HG03439 (cell line): ENCODE data around the gene CORO2B.

Source experiments
- ATAC-seq: cut with Tn5 transposase; IDR thresholded peaks from one replicate; pipeline ENCODE4 v1.9.1; 2021; ENCODE audit warnings: mild to moderate bottlenecking, moderate library complexity; ENCODE audit not compliant: unreplicated experiment

Gene CORO2B

DNA sequence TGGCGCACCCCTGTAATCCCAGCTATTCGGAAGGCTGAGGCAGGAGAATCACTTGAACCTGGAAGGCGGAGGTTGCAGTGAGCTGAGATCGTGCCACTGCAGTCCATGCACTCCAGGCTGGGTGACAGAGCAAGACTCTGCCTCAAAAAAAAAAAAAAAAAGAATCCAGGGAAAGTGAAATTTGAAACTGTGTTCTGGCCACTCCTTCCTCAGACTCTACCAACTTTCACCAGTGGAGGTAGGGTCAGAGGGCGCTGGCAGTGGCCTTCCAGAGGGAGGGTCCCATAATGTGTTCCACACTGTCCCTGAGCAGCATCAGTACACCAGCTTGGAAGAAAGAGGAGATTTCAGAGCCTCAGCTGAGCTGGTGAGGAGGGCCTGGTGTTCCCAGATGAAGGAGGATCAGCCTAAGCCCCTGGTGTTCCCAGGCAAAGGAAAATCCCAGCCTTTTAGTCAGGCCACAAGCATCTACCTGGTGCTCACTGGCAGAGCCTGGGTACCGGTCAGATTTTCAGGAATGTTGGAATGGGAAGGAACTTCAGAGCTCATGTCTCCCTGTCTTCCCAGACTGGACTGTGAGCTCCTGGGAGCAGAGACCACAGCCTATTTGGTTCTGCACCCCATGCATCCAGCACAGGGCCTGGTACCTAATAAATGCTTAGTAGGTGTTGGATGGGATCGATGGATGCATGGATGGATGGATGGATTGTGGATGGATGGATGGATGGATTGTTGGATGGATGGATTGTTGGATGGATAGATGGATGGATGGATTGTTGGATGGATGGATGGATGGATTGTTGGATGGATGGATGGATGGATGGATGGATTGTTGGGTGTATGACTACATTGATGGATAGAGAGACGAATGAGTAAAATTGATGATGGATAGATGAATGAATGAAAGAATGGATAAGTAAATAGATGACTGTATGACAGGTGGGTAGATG lies 117.9 kb downstream of the CORO2B start:
- no peak for ATAC-seq

DNA sequence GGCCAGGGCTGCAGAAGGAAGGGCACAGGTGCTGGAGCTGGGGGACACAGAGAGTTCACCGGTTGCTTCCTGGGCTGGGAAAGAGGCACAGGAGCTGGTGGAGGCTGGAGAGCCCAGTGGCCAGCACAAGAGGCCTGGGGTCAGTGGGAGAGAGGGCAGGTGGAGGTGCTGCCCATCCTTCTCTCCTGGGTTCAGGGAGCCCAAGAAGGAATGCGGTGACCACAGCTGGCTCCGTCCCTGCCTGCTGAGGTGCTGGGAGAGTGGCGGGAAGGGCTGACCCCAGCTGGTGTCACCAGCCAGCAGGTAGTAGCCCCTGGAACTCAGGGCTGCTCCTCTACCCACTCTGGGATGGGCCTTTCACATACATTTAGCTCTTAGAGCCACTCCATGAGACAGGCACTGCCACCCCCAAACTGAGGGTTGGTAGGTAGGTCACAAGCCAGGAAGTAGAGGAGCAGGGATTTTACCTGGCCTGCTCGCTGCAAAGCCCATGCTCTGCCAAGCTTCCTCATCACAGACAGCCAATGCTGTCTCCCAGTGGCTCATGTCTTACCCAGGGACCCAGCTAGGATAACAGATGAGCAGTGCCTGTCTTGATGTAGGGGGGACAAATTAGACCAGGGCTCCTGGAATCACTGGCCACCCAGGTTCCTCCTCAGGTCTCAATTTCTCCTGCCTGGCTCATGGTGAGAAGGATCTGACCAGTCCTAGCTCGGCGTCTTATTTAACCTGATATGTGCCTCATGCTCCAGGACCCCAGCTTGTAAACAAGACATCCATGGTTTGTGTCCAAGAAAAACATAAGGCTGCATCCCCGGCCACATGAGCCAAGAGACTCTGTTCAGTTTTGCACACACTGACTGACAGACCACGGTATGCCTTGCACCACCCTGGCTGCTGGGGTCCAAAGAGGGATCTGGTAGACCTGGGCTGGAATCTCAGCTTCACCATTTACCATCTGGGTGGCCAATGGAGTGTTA lies 119.2 kb downstream of the CORO2B start:
- no peak for ATAC-seq

DNA sequence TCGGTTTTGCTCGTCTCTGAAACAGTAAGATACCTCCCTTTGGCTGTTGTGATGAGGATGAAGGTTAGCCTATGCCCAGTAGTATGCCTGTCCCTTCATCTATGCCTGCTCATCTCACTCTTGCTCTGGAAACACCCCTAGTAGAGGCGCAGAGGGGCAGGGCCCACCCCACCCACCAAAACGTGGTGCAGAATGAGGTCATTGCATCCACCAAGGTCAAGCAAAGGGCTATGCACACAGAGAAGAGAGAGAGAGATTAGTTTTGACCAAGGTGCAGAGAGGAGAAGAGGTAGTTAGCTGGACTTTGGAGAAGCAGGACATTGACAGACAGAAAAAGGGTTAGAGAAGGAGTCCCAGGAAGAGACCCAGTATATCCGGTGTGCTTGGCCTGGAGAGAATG lies 119.9 kb downstream of the CORO2B start:
- no peak for ATAC-seq

DNA sequence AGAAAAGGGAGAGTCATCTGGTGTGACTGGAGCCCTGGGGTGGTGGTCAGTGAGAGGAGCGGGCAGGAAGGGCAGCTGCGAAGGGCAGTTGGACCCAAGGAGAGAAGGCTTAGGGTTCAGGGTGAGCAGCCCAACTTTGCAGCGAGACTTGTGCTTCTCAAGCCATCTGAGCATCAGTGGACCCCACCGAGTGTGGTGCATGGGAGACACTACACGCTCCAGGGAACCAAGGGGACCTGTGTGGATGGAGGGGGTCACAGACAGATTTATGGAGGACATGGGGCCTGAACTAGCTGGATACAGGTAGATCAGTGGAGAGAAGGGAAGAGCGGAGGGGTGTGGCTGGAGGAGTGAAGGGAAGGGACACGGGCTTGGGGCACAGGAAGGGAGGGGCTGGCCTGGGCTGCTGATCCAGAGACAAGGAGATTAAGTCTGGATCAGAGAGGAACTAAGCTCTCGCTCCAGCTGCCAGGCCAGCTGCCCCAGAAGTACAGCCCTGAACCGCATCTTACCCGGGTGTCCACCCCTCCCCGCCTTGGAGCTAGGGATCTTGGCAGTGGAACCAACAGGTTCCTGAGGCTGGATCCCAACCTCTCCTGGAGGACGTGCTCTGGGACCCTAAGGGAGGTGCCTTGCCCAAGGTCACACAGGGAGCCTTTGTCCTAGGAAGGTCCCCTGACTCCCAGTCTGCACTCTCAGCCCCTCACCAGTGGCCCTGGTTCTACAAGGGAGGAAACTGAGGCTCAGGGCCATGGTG lies 120.5 kb downstream of the CORO2B start:
- no peak for ATAC-seq

DNA sequence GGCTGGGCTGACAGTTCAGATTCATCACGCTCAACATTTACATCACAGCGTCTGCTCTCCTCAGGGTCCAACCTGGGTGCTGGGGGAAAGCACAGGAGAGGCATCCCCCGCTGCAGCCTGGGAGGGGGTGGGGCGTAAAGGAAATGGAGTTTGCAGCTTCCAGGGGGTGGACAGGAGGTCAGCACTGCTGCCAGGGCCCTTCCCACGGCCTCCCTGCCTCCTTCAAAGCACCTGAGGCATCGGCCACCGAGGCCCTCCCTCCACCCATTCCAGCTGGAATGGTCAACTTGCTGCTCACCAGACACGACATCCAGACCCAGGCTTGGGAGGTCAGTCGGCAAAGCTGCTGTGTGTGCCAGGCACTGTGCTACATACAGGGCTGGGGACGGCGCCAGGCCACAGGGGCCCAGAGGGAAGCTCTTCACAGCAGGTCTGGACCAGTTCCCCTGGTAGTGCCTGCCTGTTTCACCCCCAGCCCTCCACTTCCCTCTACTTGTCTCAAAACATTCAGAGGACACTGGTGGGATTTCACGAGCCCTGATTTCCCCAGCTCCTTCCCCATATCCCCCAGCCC lies 121.2 kb downstream of the CORO2B start:
- no peak for ATAC-seq

DNA sequence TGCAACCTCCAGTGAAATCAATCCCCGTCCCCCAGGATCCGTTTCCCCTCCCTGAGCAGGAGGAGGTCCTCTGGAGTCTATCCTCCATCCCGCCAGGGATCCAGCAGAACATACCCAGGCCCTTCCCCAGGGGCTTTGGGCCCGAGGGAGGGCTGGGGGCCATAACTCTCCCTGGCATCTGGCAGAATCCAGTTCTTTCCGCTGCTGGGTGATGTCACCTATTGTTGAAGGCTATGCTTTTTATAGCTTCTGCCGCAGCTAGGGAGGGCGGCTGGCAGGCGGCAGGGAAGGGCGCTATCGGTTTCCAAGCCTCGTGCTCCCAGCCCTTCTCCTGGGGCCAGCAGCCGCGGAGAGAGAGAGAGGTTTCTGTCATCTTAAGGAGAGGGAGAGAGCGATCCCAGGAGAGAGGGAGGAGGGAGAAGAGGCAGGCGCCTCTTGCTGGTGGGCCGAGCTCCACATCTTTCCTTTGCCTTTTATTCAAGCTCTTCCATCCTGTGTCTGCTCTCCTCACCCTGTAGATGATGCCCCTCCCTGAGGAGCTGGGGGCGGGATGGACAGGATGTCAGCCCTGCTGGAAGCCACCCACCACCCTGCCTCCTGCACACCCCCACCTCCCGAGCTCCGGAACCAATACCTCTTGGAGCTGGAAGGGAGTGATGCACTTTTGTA lies 121.8 kb downstream of the CORO2B start:
- no peak for ATAC-seq

DNA sequence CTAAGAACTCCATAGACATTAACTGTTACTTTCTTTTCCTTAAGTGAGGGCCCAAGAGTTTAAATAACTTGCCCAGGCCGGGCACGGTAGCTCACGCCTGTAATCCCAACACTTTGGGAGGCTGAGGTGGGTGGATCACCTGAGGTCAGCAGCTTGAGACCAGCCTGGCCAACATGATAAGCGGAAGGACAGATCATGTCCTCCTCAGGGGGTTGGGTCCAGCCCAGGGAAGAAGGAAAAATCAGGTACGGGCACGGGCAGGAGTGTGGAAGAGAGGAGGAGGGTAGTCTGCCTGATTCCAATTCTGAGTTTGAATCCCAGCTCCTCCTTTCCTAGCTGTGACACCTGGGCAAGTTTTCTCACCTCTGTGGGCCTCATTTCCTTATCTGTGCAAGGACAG lies 123.1 kb downstream of the CORO2B start:
- no peak for ATAC-seq

DNA sequence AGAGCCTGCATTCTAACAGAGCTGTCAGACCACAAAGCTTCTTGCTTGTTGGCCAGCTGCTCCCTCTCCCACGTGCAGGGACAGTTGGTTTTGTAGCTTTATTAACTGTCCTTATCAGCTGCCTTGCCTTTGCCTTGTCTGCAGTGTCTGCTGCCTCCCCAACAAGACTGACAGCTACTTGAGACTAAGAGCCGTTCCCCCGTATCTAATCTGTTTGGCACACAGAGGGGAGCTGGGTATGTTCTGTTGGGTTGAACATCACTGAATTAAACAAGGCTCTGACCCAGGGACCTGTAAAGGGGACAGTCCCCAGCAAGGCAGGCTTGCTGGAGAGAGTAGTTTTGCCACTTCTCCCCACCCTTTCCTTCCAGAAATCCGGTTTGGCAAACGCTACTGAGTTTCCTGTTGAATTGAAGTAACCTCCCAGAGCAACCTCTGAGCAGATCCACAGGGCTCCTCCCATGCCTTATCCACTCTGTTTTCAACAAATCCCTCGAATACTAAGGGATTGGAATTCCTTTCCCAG lies 125.8 kb downstream of the CORO2B start:
- ATAC-seq: no peak

DNA sequence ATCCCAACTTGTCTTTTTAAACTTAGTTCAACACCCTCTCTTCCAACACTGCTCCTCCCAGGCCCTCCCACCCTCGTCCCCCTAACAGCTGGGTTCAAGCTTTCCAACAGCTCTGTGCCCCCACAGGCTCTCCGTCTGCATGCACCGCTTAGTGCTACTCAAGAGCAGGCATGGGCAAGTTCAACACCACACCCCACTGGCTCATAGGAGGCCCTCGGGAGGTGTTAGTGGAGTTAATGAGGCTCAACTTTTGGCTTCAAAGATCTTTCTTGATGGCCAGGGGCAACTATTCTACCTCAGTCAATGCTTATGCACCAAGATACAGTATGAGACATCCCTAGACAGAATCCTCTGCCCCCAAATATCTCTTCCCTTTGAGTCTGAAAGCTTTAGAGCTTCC lies 127.5 kb downstream of the CORO2B start:
- ATAC-seq: no peak

DNA sequence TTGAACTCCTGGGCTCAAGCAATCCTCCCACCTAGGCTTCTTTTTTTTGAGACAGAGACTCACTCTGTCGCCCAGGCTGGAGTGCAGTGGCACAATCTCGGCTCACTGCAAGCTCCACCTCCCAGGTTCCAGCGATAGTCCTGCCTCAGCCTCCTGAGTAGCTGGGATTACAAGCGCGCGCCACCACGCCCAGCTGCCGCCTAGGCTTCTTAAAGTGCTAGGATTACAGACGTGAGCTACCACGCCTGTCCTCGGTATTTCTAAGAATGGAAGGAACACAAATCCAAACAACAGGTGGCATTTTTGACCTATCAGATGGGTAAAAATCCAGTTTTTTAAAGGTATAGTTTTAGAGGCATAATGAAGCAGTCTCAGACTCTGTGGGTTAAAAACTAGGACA lies 128.1 kb downstream of the CORO2B start:
- no peak for ATAC-seq

DNA sequence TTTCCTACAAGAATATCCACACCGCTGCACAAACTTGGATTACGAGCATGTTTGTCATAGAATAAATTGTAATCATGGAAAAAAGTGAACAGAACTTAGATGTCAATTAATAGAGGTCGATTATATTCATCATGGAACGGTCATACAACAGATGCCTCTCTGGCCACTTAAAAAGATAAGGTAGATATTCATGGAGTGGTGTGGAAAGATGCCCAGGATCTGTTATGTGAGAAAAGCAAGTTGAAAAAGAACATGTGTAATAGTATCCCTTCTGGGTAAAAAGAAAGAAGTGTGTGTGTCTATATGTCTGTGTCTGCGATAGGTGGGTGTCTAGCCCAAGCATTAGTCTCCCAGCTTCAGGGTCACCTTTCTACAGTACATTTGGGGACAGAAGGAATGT lies 128.6 kb downstream of the CORO2B start:
- ATAC-seq: no peak

DNA sequence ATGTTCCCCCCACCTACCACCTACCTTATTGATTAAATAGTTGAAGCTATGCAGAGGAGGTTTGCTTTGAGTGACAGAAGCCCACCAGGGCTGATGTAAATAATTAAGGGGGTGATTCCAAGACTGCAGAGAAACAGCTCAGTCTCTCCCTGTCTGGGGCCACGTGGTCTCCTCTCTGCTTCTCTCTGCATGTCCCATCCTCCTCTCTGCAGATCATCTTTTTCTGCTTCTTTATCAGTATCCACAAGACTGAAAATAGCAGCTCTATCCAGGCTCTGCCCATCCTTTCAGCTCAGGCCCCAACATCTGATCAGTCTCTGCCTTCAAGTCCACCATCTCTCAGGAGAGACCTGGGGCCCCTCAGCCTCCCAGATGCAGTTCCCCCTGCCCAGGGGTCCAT lies 131.1 kb downstream of the CORO2B start:
- ATAC-seq: no peak

DNA sequence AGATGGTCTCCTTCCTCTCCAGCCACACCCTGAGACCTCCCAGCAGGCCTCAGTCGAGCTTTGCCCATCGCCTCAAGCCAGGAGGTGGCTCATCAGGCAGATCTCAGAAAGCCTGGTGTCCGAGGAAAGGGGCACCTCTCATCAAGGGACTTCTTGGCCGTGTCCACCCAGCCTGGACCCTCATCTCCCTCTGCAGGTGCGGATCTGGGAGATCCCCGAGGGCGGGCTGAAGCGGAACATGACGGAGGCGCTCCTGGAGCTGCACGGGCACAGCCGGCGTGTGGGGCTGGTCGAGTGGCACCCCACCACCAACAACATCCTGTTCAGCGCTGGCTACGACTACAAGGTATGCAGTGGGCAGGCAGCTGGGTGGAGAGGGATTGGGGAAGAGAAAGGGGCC lies 131.7 kb downstream of the CORO2B start:
- ATAC-seq: no peak

DNA sequence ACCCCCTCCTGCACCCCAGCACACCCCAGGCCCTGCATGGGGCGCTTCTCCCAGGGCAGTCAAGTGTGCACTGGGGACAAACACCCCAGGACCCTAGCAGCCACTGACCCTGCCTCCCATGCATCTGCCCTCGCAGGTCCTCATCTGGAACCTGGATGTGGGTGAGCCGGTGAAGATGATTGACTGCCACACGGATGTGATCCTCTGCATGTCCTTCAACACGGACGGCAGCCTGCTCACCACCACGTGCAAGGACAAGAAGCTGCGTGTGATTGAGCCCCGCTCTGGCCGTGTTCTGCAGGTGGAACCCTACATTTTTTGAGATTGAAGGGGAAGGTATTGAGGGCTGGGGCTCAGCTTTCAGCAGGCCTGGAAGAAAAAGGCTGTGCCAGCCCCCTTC lies 132.6 kb downstream of the CORO2B start:
- no peak for ATAC-seq

DNA sequence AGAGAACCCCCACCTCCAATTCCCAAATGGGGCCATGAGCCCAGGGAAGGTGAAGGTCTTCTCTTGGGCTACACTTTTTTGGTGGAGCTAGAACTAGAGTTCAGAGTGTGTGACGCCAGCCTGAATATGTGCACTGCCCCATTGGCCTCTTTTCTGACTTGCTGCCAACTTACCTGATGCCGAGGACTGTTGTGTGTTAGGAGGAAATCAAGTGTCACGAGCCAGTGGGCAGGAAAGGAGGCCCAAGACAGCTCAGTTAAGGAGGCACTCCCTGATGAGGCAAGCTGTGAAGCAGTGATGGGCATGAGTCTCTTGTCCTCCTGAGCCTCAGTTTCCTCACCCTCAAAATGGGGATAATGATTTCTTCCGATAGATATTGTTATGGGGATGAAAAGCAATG lies 134.1 kb downstream of the CORO2B start:
- no peak for ATAC-seq

DNA sequence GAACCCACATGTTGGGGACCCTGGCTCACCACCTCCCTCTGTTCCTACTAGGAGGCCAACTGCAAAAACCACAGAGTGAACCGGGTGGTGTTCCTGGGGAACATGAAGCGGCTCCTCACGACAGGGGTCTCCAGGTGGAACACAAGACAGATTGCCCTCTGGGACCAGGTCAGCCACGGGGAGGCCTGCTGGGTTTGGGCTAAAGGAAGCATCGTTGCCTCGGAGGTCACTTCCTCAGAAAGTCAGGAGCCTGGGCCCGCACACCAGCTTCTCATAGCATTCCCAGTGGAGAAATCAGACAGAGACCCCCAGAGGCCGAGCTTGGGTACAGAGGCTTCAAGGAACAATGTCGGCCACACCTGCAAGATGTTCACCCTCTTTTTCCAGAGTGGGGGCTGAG lies 135.1 kb downstream of the CORO2B start:
- no peak for ATAC-seq

DNA sequence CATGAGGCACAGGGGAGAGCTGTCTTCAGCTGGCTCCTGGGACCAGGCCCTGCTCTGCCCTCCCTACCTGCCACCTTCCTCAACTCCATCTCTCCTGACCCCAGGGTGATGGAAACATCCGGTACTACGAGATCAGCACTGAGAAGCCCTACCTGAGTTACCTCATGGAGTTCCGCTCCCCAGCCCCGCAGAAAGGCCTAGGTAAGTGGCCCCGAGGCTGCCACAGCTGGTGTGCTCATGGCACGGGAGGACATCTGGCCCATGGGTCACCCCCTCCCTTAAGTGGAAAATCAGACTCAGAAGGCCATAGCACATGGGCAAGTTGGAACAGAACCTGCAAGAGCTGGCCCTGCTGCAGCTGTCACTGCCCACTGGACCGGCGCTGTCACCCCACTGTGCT lies 136.3 kb downstream of the CORO2B start:
- ATAC-seq: no peak

DNA sequence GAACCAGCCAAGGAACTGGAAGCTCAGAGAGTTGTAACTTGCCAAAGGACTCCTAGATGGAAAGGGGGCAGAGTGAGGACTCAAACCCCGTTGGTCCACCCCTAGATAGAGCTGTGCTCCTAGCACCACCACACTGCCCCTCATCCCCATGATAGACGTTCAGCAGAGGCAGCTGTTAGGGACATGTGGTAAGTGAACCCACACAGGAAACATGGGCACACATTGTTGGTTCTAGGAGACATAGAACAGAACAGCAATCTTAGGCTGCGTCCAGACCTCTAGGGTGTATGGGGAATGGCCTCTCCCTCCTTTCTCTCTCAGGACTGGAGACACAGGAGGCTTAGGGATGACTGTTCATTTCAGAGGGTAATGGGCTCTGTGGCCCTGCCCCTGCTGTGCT lies 139.2 kb downstream of the CORO2B start:
- ATAC-seq: no peak

DNA sequence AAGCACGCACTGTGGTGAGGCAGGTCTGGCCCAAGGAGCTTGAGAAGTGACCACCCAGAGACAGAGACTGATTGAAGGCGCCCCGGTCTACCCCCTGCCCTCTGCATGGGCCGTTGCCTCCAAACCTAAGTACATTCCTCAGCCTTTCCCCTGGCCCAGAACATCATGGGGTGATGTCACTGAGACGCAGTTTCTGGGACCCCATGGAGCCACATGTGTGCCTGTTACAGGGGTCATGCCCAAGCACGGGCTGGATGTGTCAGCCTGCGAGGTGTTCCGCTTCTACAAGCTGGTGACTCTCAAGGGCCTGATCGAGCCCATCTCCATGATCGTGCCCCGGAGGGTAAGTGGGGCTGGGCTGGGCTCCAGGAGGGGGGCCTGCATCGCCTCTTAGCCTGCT lies 139.7 kb downstream of the CORO2B start:
- no peak for ATAC-seq

DNA sequence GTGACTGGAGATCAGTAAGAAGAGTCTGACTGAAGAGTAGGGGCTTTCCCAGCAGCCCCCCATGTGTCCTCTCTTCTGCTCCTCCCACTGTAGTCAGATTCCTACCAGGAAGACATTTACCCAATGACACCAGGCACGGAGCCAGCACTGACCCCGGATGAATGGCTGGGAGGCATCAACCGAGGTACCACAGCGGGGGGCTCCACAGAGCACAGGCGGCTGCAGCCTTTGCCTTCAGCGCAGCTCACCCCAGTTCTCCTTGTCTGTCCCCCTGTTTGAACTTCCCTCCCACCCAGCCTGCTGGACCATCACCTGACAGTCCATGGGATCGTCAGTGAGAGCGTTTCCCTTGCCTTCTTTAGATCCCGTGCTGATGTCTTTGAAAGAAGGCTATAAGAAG lies 140.3 kb downstream of the CORO2B start:
- ATAC-seq: no peak
